ENCODE results near the gene SMPDL3A. TPM values are rescaled to one million over a fixed set of nuclear protein-coding genes. Genes with fewer than 3 reads are reported as not detected.
A peak's percentile ranks its signal among the peaks of the same experiment; 100 is the strongest.

The SMPDL3A gene
- total and polyA plus RNA-seq, 9 donors: 3.5 to 14.1 (median 7.9) TPM

GRCh38 chr6:122833021-122833491 is 44.0 kb downstream of the SMPDL3A start:
- no peak overlapping the region for H3K27ac ChIP-seq
- WGBS, 3 donors: 79 to 81% (median 80%) methylated on average over 7 of the region's 7 CpGs
- TF ChIP-seq EP300 (IDR thresholded peaks at IDR 0.05): no peak
- no peak for TF ChIP-seq CTCF (IDR thresholded peaks at IDR 0.05)
- TF ChIP-seq POLR2A (IDR thresholded peaks at IDR 0.05): no peak
- DNase-seq: no peak
- no peaks in the 10 kb centered on the region for H3K4me1 ChIP-seq (ENCODE audit: insufficient read depth)
- no peaks in the 10 kb centered on the region for H3K9me3 ChIP-seq
- intact Hi-C loops (cut with DNase I): loop anchor here in 1 of 4 donors (10.0 kb wide), 1 partner anchor 98 kb away; no protein-coding TSS in a partner anchor
- no peak overlapping the region for H3K4me3 ChIP-seq
- H3K36me3 ChIP-seq: no peaks in the 10 kb centered on the region
- no peaks in the 10 kb centered on the region for H3K27me3 ChIP-seq

DNA sequence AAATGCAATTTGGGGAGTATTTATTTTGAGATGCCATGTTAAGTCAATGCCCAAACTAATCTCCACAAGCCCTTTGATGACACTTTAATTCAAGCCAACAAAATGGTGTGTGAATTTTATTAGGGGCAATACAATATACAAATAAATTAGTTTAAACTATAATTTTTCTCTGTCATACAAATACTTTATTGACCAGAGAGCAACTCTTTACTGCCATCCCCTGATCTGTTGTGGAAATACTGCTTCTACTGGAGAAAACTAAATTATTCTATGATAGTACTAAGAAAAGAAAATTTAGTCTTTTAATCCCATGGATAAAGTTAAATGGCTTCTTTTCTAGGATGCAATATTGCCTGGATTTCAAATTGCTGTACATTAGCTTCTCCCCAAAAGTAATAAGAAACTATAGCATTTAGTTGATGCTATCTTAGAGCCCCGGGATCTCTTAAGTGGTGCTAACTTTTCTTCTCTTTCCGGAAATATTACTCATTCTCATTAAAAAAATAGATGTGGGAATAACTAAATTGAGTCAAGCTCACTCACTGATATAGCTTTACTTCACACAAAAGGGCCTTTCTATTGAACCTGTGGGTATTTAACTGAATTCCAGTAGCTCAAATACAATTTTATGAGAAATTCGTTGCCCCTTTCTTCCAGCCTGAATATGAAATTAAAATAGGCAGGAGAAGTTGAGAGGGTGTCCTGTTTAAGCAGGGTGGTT is 49.2 kb downstream of the SMPDL3A start:
- Histone ChIP-seq H3K4me1 (ENCODE audit: insufficient read depth) (no peaks in the 10 kb centered on the region), H3K27me3 (no peaks in the 10 kb centered on the region), H3K4me3 (no peak overlapping the region), H3K36me3 (no peaks in the 10 kb centered on the region), H3K27ac (no peak overlapping the region), H3K9me3 (no peaks in the 10 kb centered on the region)
- intact Hi-C loops (cut with DNase I): loop anchor here (5.0 to 10.0 kb wide), 2 partner anchors 103 to 106 kb away; no protein-coding TSS in a partner anchor
- 76 to 83% (median 82%) methylated on average over 3 of the region's 3 CpGs for WGBS, 3 donors
- no peak for DNase-seq
- TF ChIP-seq CTCF (IDR thresholded peaks at IDR 0.05) (no peak), POLR2A (IDR thresholded peaks at IDR 0.05) (no peak), EP300 (IDR thresholded peaks at IDR 0.05) (no peak)

- WGBS, 3 donors: 2 to 3% (median 3%) methylated on average over 1 of the region's 1 CpG
- no peak overlapping the region for H3K27ac ChIP-seq
- no peaks in the 10 kb centered on the region for H3K27me3 ChIP-seq
- no peaks in the 10 kb centered on the region for H3K9me3 ChIP-seq
- no peak overlapping the region for H3K4me3 ChIP-seq
- H3K4me1 ChIP-seq (ENCODE audit: insufficient read depth): no peaks in the 10 kb centered on the region
- TF ChIP-seq EP300 (IDR thresholded peaks at IDR 0.05) (no peak), CTCF (IDR thresholded peaks at IDR 0.05) (peak; percentile 26 to 45 (median 32))
- DNase-seq: peak; percentile 16 to 54 (median 27)
- intact Hi-C loops (cut with DNase I): loop anchor here (5.0 to 10.0 kb wide), 2 partner anchors 105 to 107 kb away; no protein-coding TSS in a partner anchor
- H3K36me3 ChIP-seq: no peaks in the 10 kb centered on the region
These were observed 50.4 kb downstream of the SMPDL3A start for GRCh38 chr6:122839472-122839871.

DNA sequence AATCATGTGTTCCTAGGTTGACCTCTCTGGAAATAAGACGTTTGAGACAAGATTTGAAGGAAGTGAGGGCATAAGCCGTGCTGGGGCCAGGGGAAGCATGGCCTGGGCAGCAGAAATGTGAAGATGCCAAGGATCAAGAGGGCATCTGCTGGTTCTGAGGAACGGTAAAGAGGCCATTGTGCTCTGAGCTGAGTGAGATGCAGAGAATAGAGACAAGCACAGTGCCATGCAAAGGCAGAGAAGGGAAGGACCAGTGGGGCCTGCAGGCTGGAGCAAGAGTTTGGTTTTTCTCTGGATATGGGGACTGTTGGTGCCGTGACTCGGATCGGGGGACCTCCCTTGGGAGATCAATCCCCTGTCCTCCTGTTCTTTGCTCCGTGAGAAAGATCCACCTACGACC is 50.8 kb downstream of the SMPDL3A start:
- no peaks in the 10 kb centered on the region for H3K4me1 ChIP-seq (ENCODE audit: insufficient read depth)
- TF ChIP-seq POLR2A (IDR thresholded peaks at IDR 0.05) (no peak), EP300 (IDR thresholded peaks at IDR 0.05) (no peak), CTCF (IDR thresholded peaks at IDR 0.05) (no peak)
- no peaks in the 10 kb centered on the region for H3K36me3 ChIP-seq
- H3K9me3 ChIP-seq: no peaks in the 10 kb centered on the region
- no peak overlapping the region for H3K27ac ChIP-seq
- no peaks in the 10 kb centered on the region for H3K27me3 ChIP-seq
- intact Hi-C loops (cut with DNase I): loop anchor here (5.0 to 10.0 kb wide), 2 partner anchors 105 to 108 kb away; no protein-coding TSS in a partner anchor
- WGBS, 3 donors: 67 to 69% (median 68%) methylated on average over 8 of the region's 8 CpGs
- no peak for DNase-seq
- no peak overlapping the region for H3K4me3 ChIP-seq

Measured in ovary (tissue), 9 donors.